ENCODE measurements around the gene NPAS3.

Gene NPAS3

DNA sequence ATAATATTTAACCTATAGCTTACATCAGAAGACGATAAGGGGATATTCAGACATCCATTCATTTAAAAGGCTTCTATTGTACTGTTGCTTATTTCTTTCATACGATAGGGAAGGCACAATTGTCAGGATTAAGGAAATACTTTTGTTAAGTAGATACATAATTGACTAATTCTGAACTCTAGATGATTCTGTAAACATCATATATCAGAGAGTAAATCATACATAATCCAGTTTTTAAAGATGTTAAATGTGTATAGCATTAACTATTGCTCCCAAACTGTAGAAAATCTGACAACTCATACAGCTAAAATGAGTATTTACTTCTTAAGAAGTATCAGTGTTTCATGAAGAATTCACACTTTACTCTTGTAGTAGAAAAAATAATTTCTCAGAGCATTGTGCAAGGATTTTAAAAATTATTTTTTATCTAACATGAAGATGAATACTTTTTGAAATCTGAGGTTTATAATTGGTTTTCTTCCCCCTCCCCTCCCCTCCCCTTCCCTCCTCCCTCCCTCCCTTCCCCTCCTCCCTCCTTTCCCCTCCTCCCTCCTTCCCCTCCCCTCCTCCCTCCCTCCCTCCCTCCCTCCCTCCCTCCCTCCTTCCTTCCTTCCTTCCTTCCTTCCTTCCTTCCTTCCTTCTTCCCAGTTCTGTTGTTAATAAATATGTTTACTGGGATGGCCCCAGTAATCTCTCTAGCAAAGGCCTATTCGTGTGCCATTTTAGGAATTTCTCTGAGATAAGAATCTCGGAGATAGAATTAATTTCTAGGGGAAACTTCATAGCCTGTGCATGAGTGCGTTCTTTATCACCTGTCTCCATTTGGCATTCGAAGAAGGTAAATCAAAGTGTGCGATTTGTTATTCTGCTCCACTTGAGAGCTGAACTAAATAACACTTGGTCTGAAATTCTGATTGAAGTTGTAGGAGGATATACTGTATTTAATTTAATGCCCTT is 2.3 kb downstream of the NPAS3 start:
- no peak for DNase-seq (ENCODE audit: low read depth)
- no peak for TF ChIP-seq CTCF (IDR thresholded peaks at IDR 0.05; ENCODE audit: insufficient read depth, low read depth, low read length, missing control alignments)
- H3K4me3 ChIP-seq (ENCODE audit: low read length): no peak overlapping the region

GRCh38 chr14:32941668-32942065 is 3.0 kb downstream of the NPAS3 start:
- no peak for DNase-seq (ENCODE audit: low read depth)
- H3K4me3 ChIP-seq (ENCODE audit: low read length): no peak overlapping the region
- no peak for TF ChIP-seq CTCF (IDR thresholded peaks at IDR 0.05; ENCODE audit: insufficient read depth, low read depth, low read length, missing control alignments)

DNA sequence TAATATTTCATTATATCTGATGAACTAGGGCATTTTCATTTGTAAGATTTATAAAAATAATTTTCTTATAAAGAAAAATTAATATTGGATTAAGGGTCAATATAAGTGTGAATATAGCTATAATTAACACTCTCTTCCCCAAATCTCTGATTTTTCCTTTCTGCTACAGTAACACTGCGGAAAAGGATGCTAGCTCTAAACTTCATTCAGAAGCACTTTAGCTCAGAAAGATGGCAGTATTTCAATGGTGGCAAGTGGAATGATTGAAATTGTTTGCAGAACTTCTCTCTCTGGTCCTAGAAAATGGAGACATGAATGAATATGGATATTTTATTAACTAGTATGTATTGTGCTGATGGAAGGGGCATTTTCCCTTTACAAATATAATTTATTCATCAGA is 8.4 kb downstream of the NPAS3 start:
- no peak overlapping the region for H3K4me3 ChIP-seq (ENCODE audit: low read length)
- TF ChIP-seq CTCF (IDR thresholded peaks at IDR 0.05; ENCODE audit: insufficient read depth, low read depth, low read length, missing control alignments): no peak
- DNase-seq (ENCODE audit: low read depth): no peak

GRCh38 chr14:32947792-32948191 is 9.1 kb downstream of the NPAS3 start:
- DNase-seq (ENCODE audit: low read depth): no peak
- TF ChIP-seq CTCF (IDR thresholded peaks at IDR 0.05; ENCODE audit: insufficient read depth, low read depth, low read length, missing control alignments): no peak
- no peak overlapping the region for H3K4me3 ChIP-seq (ENCODE audit: low read length)

- no peak for TF ChIP-seq CTCF (IDR thresholded peaks at IDR 0.05; ENCODE audit: insufficient read depth, low read depth, low read length, missing control alignments)
- H3K4me3 ChIP-seq (ENCODE audit: low read length): no peak overlapping the region
- DNase-seq (ENCODE audit: low read depth): no peak
These were observed 11.9 kb downstream of the NPAS3 start for GRCh38 chr14:32950584-32950983.

DNA sequence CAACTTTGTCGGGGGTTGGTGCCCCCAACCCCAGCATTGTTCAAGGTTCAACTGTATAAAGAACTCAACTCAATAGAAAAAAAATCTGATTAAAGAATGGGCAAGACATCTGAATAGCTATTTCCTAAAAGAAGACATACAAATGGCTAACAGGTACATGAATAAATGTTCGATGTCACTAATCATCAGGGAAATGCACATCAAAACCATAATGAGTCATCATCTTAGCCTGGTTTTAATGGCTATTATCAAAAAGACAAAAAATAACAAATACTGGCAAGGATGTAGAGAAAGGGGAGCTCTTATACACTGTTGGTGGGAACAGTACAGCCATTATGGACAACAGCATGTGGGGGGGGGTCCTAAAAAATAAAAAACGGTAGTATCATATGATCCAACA is 28.7 kb downstream of the NPAS3 start:
- no peak for TF ChIP-seq CTCF (IDR thresholded peaks at IDR 0.05; ENCODE audit: insufficient read depth, low read depth, low read length, missing control alignments)
- no peak overlapping the region for H3K4me3 ChIP-seq (ENCODE audit: low read length)
- no peak for DNase-seq (ENCODE audit: low read depth)

Measured in epithelial cell of esophagus (primary cell).